Spleen (tissue), 7 donors: ENCODE data around the gene TDRD12.

Experiments
- CTCF ChIP-seq, 11 experiments: fragments of 200-600 bp in 7 of 11; fragments of 450-650 bp in 4 of 11; sonication (generic) in 4 of 11; IDR thresholded peaks in 8 of 11; conservative IDR thresholded peaks in 3 of 11; 1 replicate in 7 of 11; 2 replicates in 4 of 11; pipeline versions ENCODE4 v1.4.0 to v1.8.0; 2016 to 2021; ENCODE audit warnings: antibody characterized with exemption in 11 of 11, inconsistent platforms in 4 of 11, mild to moderate bottlenecking in 1 of 11
- POLR2A ChIP-seq, 3 donors: fragments of 450-650 bp; IDR thresholded peaks; one replicate each; pipeline ENCODE4 v1.5.1; 2017; ENCODE audit warnings: antibody characterized with exemption in 3 of 3, mild to moderate bottlenecking in 1 of 3
- donor health status: DM: no; HTN: no; CAD: no; lungs with moderate emphysema.
- donor health status: DM: no; HTN: no; CAD: no.
- donor health status: DM: no; HTN: no; CAD: no.

DNA sequence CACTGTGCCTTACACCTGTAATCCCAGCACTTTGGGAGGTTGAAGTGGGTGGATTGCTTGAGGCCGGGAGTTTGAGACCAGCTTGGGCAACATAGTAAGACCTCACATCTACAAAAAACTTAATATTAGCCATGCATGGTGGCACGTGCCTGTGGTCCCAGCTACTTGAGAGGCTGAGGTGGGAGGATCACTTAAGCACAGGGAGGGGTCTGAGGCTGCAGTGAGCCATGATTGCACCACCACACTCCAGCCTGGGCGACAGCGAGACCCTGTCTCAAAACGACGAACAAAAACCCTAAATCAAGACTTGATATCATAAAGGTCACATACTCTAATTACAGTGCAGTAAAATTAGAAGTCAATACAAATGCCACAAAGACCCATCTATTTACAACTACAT, 132.6 kb downstream of the TDRD12 start:
- TF ChIP-seq CTCF (IDR thresholded peaks at IDR 0.05 in 8 of 11, conservative IDR thresholded peaks at IDR 0.05 in 3 of 11) (no peak), POLR2A (IDR thresholded peaks at IDR 0.05) (no peak)
